ENCODE data around the gene CHCHD10. TPM values are rescaled to one million over a fixed set of nuclear protein-coding genes. Genes with fewer than 3 reads are reported as not detected.

The CHCHD10 gene
- total and polyA plus RNA-seq, 2 of the 4 experiments (the other 2 are of a cell fraction): 2.2 to 11.2 TPM

DNA sequence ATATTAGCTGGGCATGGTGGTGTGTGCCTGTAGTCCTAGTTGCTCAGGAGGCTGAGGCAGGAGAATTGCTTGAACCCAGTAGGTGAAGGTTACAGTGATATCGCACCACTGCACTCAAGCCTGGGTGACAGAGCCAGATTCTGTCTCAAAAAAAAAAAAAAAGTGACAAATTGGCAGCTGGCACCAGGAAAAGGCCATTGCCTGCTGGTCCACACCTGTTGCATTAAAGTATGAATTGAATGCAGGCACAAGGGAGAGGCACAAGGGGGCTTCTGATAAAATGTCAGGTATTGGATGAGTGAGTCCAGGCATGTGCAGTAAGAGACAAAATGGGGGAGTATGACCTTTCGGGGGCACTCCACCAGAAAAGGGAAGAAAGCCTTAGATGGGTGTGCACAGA, 45.0 kb downstream of the CHCHD10 start:
- Histone ChIP-seq H3K9me1 (ENCODE audit: insufficient read depth, low read length) (no peaks in the 10 kb centered on the region), H3K4me1 (ENCODE audit: control insufficient read depth, insufficient read depth, low read length) (no peaks in the 10 kb centered on the region), H3K18ac (ENCODE audit: low read depth, low read length) (no peak overlapping the region), H3K36me3 (ENCODE audit: control insufficient read depth, insufficient read depth, low read length) (no peaks in the 10 kb centered on the region), H2AFZ (replicated peaks; ENCODE audit: low read length, poor library complexity) (no peak overlapping the region), H3K27me3 (ENCODE audit: control insufficient read depth, insufficient read depth, low read length) (peaks cover 3% of the 10 kb centered on the region), H4K8ac (ENCODE audit: low read depth in 2 of 2, low read length in 2 of 2) (no peak overlapping the region), H3K4ac (ENCODE audit: low read depth, low read length) (no peak overlapping the region), H2BK20ac (ENCODE audit: low read depth, low read length) (no peak overlapping the region), H3K56ac (ENCODE audit: extremely low read depth, insufficient read depth, low read length) (no peak overlapping the region), H3K4me3 (ENCODE audit: insufficient read depth, low read depth, low read length) (no peak overlapping the region), H3K4me2 (ENCODE audit: low read depth, low read length) (no peak overlapping the region), H2AK5ac (ENCODE audit: low read depth, low read length) (no peak overlapping the region), H2AK9ac (replicated peaks; ENCODE audit: low read depth, low read length, poor library complexity) (no peak overlapping the region), H3K79me1 (ENCODE audit: low read depth in 1 of 2, low read length in 2 of 2) (no peaks in the 10 kb centered on the region), H3K9me3 (ENCODE audit: control insufficient read depth, insufficient read depth, low read length) (no peaks in the 10 kb centered on the region), H3K23ac (ENCODE audit: low read depth, low read length) (no peak overlapping the region), H4K5ac (ENCODE audit: low read depth, low read length) (no peak overlapping the region), H2BK5ac (ENCODE audit: low read depth, low read length, poor library complexity, severe bottlenecking) (no peak overlapping the region), H3K27ac (ENCODE audit: insufficient read depth, low read length) (no peak overlapping the region), H3K9ac (ENCODE audit: low read depth, low read length) (no peak overlapping the region), H2BK15ac (ENCODE audit: low read depth, low read length) (no peak overlapping the region), H3K14ac (replicated peaks; ENCODE audit: low read depth, low read length) (no peak overlapping the region), H4K20me1 (ENCODE audit: insufficient read depth, low read length) (no peaks in the 10 kb centered on the region), H2BK120ac (ENCODE audit: low read depth, low read length) (no peak overlapping the region), H4K91ac (ENCODE audit: insufficient read depth, low read depth, low read length) (no peak overlapping the region)
- ATAC-seq (ENCODE audit: low read depth) (no peak), DNase-seq (no peak)
- no peak for TF ChIP-seq NFE2L2 (IDR thresholded peaks at IDR 0.05; ENCODE audit: low read depth, low read length)
- TF ChIP-seq, protein P1, sequence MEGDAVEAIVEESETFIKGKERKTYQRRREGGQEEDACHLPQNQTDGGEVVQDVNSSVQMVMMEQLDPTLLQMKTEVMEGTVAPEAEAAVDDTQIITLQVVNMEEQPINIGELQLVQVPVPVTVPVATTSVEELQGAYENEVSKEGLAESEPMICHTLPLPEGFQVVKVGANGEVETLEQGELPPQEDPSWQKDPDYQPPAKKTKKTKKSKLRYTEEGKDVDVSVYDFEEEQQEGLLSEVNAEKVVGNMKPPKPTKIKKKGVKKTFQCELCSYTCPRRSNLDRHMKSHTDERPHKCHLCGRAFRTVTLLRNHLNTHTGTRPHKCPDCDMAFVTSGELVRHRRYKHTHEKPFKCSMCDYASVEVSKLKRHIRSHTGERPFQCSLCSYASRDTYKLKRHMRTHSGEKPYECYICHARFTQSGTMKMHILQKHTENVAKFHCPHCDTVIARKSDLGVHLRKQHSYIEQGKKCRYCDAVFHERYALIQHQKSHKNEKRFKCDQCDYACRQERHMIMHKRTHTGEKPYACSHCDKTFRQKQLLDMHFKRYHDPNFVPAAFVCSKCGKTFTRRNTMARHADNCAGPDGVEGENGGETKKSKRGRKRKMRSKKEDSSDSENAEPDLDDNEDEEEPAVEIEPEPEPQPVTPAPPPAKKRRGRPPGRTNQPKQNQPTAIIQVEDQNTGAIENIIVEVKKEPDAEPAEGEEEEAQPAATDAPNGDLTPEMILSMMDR (conservative IDR thresholded peaks at IDR 0.05; ENCODE audit: low read depth, low read length): no peak
- no peak for TF ChIP-seq BHLHE40 (IDR thresholded peaks at IDR 0.05; ENCODE audit: low read depth, low read length)
- TF ChIP-seq POLR2A (IDR thresholded peaks at IDR 0.05; ENCODE audit: low read depth, low read length): no peak
- TF ChIP-seq CHD1 (IDR thresholded peaks at IDR 0.05; ENCODE audit: low read depth, low read length): no peak
- TF ChIP-seq RAD21 (IDR thresholded peaks at IDR 0.05; ENCODE audit: low read length): no peak
- TF ChIP-seq MAZ (IDR thresholded peaks at IDR 0.05; ENCODE audit: borderline replicate concordance, low read depth, low read length): no peak
- no peak for TF ChIP-seq FOS (IDR thresholded peaks at IDR 0.05; ENCODE audit: low read depth, low read length)
- TF ChIP-seq, protein P2, sequence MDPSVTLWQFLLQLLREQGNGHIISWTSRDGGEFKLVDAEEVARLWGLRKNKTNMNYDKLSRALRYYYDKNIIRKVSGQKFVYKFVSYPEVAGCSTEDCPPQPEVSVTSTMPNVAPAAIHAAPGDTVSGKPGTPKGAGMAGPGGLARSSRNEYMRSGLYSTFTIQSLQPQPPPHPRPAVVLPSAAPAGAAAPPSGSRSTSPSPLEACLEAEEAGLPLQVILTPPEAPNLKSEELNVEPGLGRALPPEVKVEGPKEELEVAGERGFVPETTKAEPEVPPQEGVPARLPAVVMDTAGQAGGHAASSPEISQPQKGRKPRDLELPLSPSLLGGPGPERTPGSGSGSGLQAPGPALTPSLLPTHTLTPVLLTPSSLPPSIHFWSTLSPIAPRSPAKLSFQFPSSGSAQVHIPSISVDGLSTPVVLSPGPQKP (IDR thresholded peaks at IDR 0.05; ENCODE audit: borderline replicate concordance, low read depth, low read length): no peak
- TF ChIP-seq RFX5 (IDR thresholded peaks at IDR 0.05; ENCODE audit: low read depth, low read length): no peak
- no peak for TF ChIP-seq MAFK (IDR thresholded peaks at IDR 0.05; ENCODE audit: low read depth, low read length)
- TF ChIP-seq CEBPB (IDR thresholded peaks at IDR 0.05; ENCODE audit: low read depth, low read length): no peak
- no peak for TF ChIP-seq MXI1 (IDR thresholded peaks at IDR 0.05; ENCODE audit: borderline replicate concordance, low read depth, low read length)
- TF ChIP-seq RCOR1 (IDR thresholded peaks at IDR 0.05; ENCODE audit: insufficient replicate concordance, low read length): no peak
- no peak for TF ChIP-seq SMC3 (IDR thresholded peaks at IDR 0.05; ENCODE audit: low read depth, low read length)
- TF ChIP-seq, protein P3, sequence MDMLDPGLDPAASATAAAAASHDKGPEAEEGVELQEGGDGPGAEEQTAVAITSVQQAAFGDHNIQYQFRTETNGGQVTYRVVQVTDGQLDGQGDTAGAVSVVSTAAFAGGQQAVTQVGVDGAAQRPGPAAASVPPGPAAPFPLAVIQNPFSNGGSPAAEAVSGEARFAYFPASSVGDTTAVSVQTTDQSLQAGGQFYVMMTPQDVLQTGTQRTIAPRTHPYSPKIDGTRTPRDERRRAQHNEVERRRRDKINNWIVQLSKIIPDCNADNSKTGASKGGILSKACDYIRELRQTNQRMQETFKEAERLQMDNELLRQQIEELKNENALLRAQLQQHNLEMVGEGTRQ (IDR thresholded peaks at IDR 0.05; ENCODE audit: low read depth, low read length): no peak
- 100% methylated on average over 1 of the region's 2 CpGs; no CpG with 5 or more reads in 1 of the 2 experiments for WGBS, 2 experiments (ENCODE audit: extremely low coverage in 2 of 2, insufficient read length in 1 of 2)
- ChIA-PET POLR2A (ENCODE audit: unreplicated experiment) (no interaction called here), CTCF (no interaction called here)
- no TSS peak for BruUV-seq (replicated peaks)
- dilution Hi-C loops (cut with HindIII; ENCODE audit: low sequenced_read_pairs, unreplicated experiment) (no loop called here), in situ Hi-C loops (cut with MboI; ENCODE audit: low sequenced_read_pairs) (no loop called here), intact Hi-C loops (cut with micrococcal nuclease) (no loop called here)

Data from IMR-90 (cell line).